Measurements from ENCODE around the gene TRIM39. TPM values are rescaled to one million over a fixed set of nuclear protein-coding genes. Genes with fewer than 3 reads are reported as not detected.
A peak's percentile ranks its signal among the peaks of the same experiment; 100 is the strongest.

Gene TRIM39
- total RNA-seq, 6 experiments from 2014 or later, result 3.3 to 7.5 (median 5.7) TPM

- no peaks in the 10 kb centered on the region for H3K9me3 ChIP-seq
- peaks cover 0 to 10% (median 0%) of the 10 kb centered on the region in 4 donors for H3K36me3 ChIP-seq
- 8% methylated on average over 8 of the region's 10 CpGs for WGBS (ENCODE audit: insufficient coverage, low coverage, low lambda C conversion rate, missing lambda C conversion rate)
- H3K27ac ChIP-seq, result peak overlapping the region in 1 of 3 donors; percentile 96
- ATAC-seq, result peak; percentile 31 to 55 (median 50)
- peaks cover 0 to 29% (median 4%) of the 10 kb centered on the region in 4 donors for H3K4me1 ChIP-seq
- TF ChIP-seq CTCF (IDR thresholded peaks at IDR 0.05) (no peak), POLR2A (IDR thresholded peaks at IDR 0.05) (no peak)
- intact Hi-C loops (cut with DNase I), result no loop called here
- peak in 2 of 3 donors; percentile 56 to 63 for DNase-seq
- no peaks in the 10 kb centered on the region for H3K27me3 ChIP-seq
- H3K4me3 ChIP-seq, result peak overlapping the region; percentile 66 to 97 (median 80)
Observed at GRCh38 chr6:30325150-30325872, 1.4 kb upstream of the TRIM39 start.

- under 1% methylated on average over 19 of the region's 29 CpGs for WGBS (ENCODE audit: insufficient coverage, low coverage, low lambda C conversion rate, missing lambda C conversion rate)
- no peaks in the 10 kb centered on the region for H3K9me3 ChIP-seq
- peak overlapping the region; percentile 92 to 96 (median 96) for H3K27ac ChIP-seq
- ATAC-seq, result peak; percentile 78 to 83 (median 80)
- DNase-seq, result no peak
- H3K36me3 ChIP-seq, result peaks cover 0 to 17% (median 0%) of the 10 kb centered on the region in 4 donors
- intact Hi-C loops (cut with DNase I), result no loop called here
- H3K27me3 ChIP-seq, result no peaks in the 10 kb centered on the region
- TF ChIP-seq POLR2A (IDR thresholded peaks at IDR 0.05) (no peak), CTCF (IDR thresholded peaks at IDR 0.05) (no peak)
- H3K4me3 ChIP-seq, result peak overlapping the region; percentile 66 to 97 (median 80)
- H3K4me1 ChIP-seq, result peaks cover 0 to 29% (median 4%) of the 10 kb centered on the region in 4 donors
Observed at GRCh38 chr6:30325873-30326525, 728 bp upstream of the TRIM39 start.

- H3K4me1 ChIP-seq, result peaks cover 0 to 29% (median 4%) of the 10 kb centered on the region in 4 donors
- ATAC-seq, result no peak
- H3K9me3 ChIP-seq, result no peaks in the 10 kb centered on the region
- WGBS (ENCODE audit: insufficient coverage, low coverage, low lambda C conversion rate, missing lambda C conversion rate), result under 1% methylated on average over 17 of the region's 17 CpGs
- H3K27ac ChIP-seq, result peak overlapping the region; percentile 92 to 96 (median 96)
- H3K4me3 ChIP-seq, result peak overlapping the region; percentile 66 to 97 (median 80)
- intact Hi-C loops (cut with DNase I), result no loop called here
- H3K27me3 ChIP-seq, result no peaks in the 10 kb centered on the region
- no peak for TF ChIP-seq POLR2A (IDR thresholded peaks at IDR 0.05)
- TF ChIP-seq CTCF (IDR thresholded peaks at IDR 0.05), result no peak
- DNase-seq, result no peak
- peaks cover 0 to 18% (median 0%) of the 10 kb centered on the region in 4 donors for H3K36me3 ChIP-seq
Observed at GRCh38 chr6:30327232-30327746, 562 bp downstream of the TRIM39 start.

GRCh38 chr6:30328397-30328796 lies 1.7 kb downstream of the TRIM39 start:
- Histone ChIP-seq H3K4me3 (no peak overlapping the region), H3K36me3 (peaks cover 0 to 23% (median 0%) of the 10 kb centered on the region in 4 donors), H3K9me3 (no peaks in the 10 kb centered on the region), H3K27ac (no peak overlapping the region), H3K4me1 (peaks cover 0 to 24% (median 4%) of the 10 kb centered on the region in 4 donors), H3K27me3 (no peaks in the 10 kb centered on the region)
- no peak for ATAC-seq
- no peak for TF ChIP-seq POLR2A (IDR thresholded peaks at IDR 0.05)
- no peak for TF ChIP-seq CTCF (IDR thresholded peaks at IDR 0.05)
- DNase-seq, result no peak
- intact Hi-C loops (cut with DNase I), result no loop called here
